Lung (tissue), 12 donors: Measurements from ENCODE around the gene CD37. TPM values are rescaled to one million over a fixed set of nuclear protein-coding genes. Genes with fewer than 3 reads are reported as not detected.
"Not testable (repeated sequence)": the region's sequence is repeated elsewhere in the genome, so short reads cannot be mapped to it uniquely, and the experiment has no call there.

Source experiments
- ATAC-seq: fragments of 200-7000 bp; cut with Tn5 transposase; one replicate; pipeline ENCODE4 v1.9.1; 2020; ENCODE audit warnings: moderate number of reproducible peaks; ENCODE audit not compliant: insufficient read depth, low FRiP score
- DNase-seq, 3 donors: peaks; one replicate each; pipeline ENCODE4 v3.0.0-alpha.2; 2013 to 2017
- H3K27ac ChIP-seq, 2 donors: one replicate each; pipeline ENCODE4 v1.5.1; 2013; ENCODE audit warnings: mild to moderate bottlenecking in 2 of 2, moderate library complexity in 2 of 2, control low read depth in 1 of 2, inconsistent platforms in 1 of 2, low read depth in 1 of 2, low read length in 1 of 2
- H3K27me3 ChIP-seq, 3 donors: one replicate each; pipeline ENCODE4 v1.5.1; 2013; ENCODE audit warnings: low read length in 2 of 3; ENCODE audit not compliant: control insufficient read depth in 3 of 3, insufficient read depth in 3 of 3
- H3K36me3 ChIP-seq, 4 donors: one replicate each; pipeline ENCODE4 v1.5.1; 2013; ENCODE audit warnings: low read length in 4 of 4, mild to moderate bottlenecking in 1 of 4, moderate library complexity in 1 of 4; ENCODE audit not compliant: control insufficient read depth in 4 of 4, insufficient read depth in 4 of 4
- H3K4me1 ChIP-seq, 5 donors: one replicate each; pipeline ENCODE4 v1.5.1; 2013; ENCODE audit warnings: low read length in 5 of 5, mild to moderate bottlenecking in 2 of 5, moderate library complexity in 1 of 5; ENCODE audit not compliant: control insufficient read depth in 5 of 5, insufficient read depth in 5 of 5
- H3K4me3 ChIP-seq: one replicate; pipeline ENCODE4 v1.5.1; 2013; ENCODE audit warnings: mild to moderate bottlenecking, control low read depth, moderate library complexity
- H3K9ac ChIP-seq, 2 donors: one replicate each; pipeline ENCODE4 v1.5.1; 2013; ENCODE audit warnings: low read length in 2 of 2, control low read depth in 1 of 2; ENCODE audit not compliant: insufficient read depth in 1 of 2
- H3K9me3 ChIP-seq, 4 donors: one replicate each; pipeline ENCODE4 v1.5.1; 2013; ENCODE audit warnings: low read length in 3 of 4, mild to moderate bottlenecking in 1 of 4, moderate library complexity in 1 of 4; ENCODE audit not compliant: control insufficient read depth in 4 of 4, insufficient read depth in 3 of 4
- CTCF ChIP-seq: IDR thresholded peaks from 2 replicates; pipeline ENCODE4 v1.5.1; 2012; ENCODE audit warnings: mild to moderate bottlenecking; ENCODE audit errors: control extremely low read depth, extremely low read depth
- WGBS, 2 donors: extraction: QIAGEN DNeasy Blood & Tissue Kit; methylation state at CpG; one replicate each; pipeline ENCODE4 v1.1.7; 2013; 5-methylcytosine and 5-hydroxymethylcytosine counted together
- polyA plus RNA-seq, 2 donors: library from polyadenylated mRNA; stranded (reverse); fragments of 200-250 nt; gene quantifications; one replicate each; pipeline ENCODE4 v1.2.1, GENCODE V29; 2013
- total RNA-seq, 2 donors: library from RNA; depleted of rRNA in 1 of 2; stranded (reverse); fragments of >200 nt in 1 of 2; gene quantifications; one replicate each; pipeline ENCODE4 v1.2.1, GENCODE V29; 2014 to 2021
- donor health status: control.
- donor health status: control.
- donor health status: Bipolar disorder and iron deficiency.
- donor health status: healthy.
- donor health status: DM: yes; HTN: yes; CAD: no.

The CD37 gene
- total and polyA plus RNA-seq, 4 donors: 33.9 to 154 (median 51.2) TPM

- DNase-seq (peak; percentile 63 to 70 (median 69)), ATAC-seq (peak; percentile 87)
- WGBS, 2 donors: 24 to 26% methylated on average over 8 of the region's 8 CpGs
- peak; percentile 57 for TF ChIP-seq CTCF
- H3K9ac ChIP-seq: no peak overlapping the region
- H3K27ac ChIP-seq: no peak overlapping the region
- no peaks in the 10 kb centered on the region for H3K27me3 ChIP-seq
- no peak overlapping the region for H3K4me3 ChIP-seq
- H3K36me3 ChIP-seq: no peaks in the 10 kb centered on the region
- H3K4me1 ChIP-seq: peaks cover 0 to 2% (median 0%) of the 10 kb centered on the region in 5 donors
- H3K9me3 ChIP-seq: no peaks in the 10 kb centered on the region
These were observed 33.9 kb upstream of the CD37 start for GRCh38 chr19:49301165-49301865.

- no peak for TF ChIP-seq CTCF
- no peak for ATAC-seq
- Histone ChIP-seq H3K27ac (no peak overlapping the region), H3K4me3 (no peak overlapping the region), H3K4me1 (peaks cover 0 to 2% (median 0%) of the 10 kb centered on the region in 5 donors), H3K9ac (no peak overlapping the region), H3K36me3 (no peaks in the 10 kb centered on the region), H3K27me3 (no peaks in the 10 kb centered on the region), H3K9me3 (no peaks in the 10 kb centered on the region)
- DNase-seq: no peak
- 90 to 93% methylated on average over 5 of the region's 5 CpGs for WGBS, 2 donors
These were observed 33.3 kb upstream of the CD37 start for GRCh38 chr19:49301866-49302252.

GRCh38 chr19:49306734-49307133 lies 28.5 kb upstream of the CD37 start:
- WGBS, 2 donors: 78 to 79% methylated on average over 7 of the region's 7 CpGs
- DNase-seq, H3K4me1 ChIP-seq, H3K27me3 ChIP-seq, H3K9me3 ChIP-seq, ATAC-seq, H3K27ac ChIP-seq, H3K4me3 ChIP-seq, H3K9ac ChIP-seq: not testable (repeated sequence)
- H3K36me3 ChIP-seq: peaks cover 0 to 10% (median 3%) of the 10 kb centered on the region in 4 donors

GRCh38 chr19:49309087-49309486 lies 26.1 kb upstream of the CD37 start:
- Histone ChIP-seq H3K4me3 (no peak overlapping the region), H3K27ac (no peak overlapping the region), H3K9ac (no peak overlapping the region), H3K36me3 (peaks cover 0 to 10% (median 3%) of the 10 kb centered on the region in 4 donors), H3K27me3 (no peaks in the 10 kb centered on the region), H3K9me3 (no peaks in the 10 kb centered on the region), H3K4me1 (no peaks in the 10 kb centered on the region)
- 91 to 93% methylated on average over 6 of the region's 6 CpGs for WGBS, 2 donors
- ATAC-seq (no peak), DNase-seq (no peak)
- no peak for TF ChIP-seq CTCF
